Osteocyte (in vitro differentiated cells): ENCODE measurements around the gene HOXD1. TPM values are rescaled to one million over a fixed set of nuclear protein-coding genes. Genes with fewer than 3 reads are reported as not detected.

ENCODE experiments used
- DNase-seq: peaks from one replicate; pipeline ENCODE4 v3.0.0; 2021; ENCODE audit warnings: mixed read lengths; ENCODE audit not compliant: unreplicated experiment; ENCODE audit errors: extremely low spot score
- H3K27ac Mint-ChIP-seq: one replicate; pipeline ENCODE4 v1.8.0; 2021; ENCODE audit warnings: mild to moderate bottlenecking, mixed read lengths; ENCODE audit not compliant: unreplicated experiment
- H3K27me3 Mint-ChIP-seq: one replicate; pipeline ENCODE4 v1.8.0; 2021; ENCODE audit warnings: mixed read lengths; ENCODE audit not compliant: unreplicated experiment
- H3K36me3 Mint-ChIP-seq: one replicate; pipeline ENCODE4 v1.8.0; 2021; ENCODE audit warnings: mixed read lengths; ENCODE audit not compliant: unreplicated experiment
- H3K4me1 Mint-ChIP-seq: one replicate; pipeline ENCODE4 v1.8.0; 2021; ENCODE audit warnings: mixed read lengths; ENCODE audit not compliant: unreplicated experiment
- H3K4me3 Mint-ChIP-seq: one replicate; pipeline ENCODE4 v1.8.0; 2021; ENCODE audit warnings: mild to moderate bottlenecking, moderate library complexity, mixed read lengths; ENCODE audit not compliant: unreplicated experiment
- H3K9me3 Mint-ChIP-seq: one replicate; pipeline ENCODE4 v1.8.0; 2021; ENCODE audit warnings: mixed read lengths; ENCODE audit not compliant: unreplicated experiment
- CTCF ChIP-seq: fragments of 200-600 bp; sonication (generic); IDR thresholded peaks from 2 replicates; pipeline ENCODE4 v1.5.0; 2021; ENCODE audit warnings: antibody characterized with exemption, mild to moderate bottlenecking, moderate library complexity
- total RNA-seq: library from RNA; stranded (reverse); gene quantifications from 2 replicates; pipeline ENCODE4 v1.2.1, GENCODE V29; 2021

HOXD1 gene
- total RNA-seq, 1 donor from 2014 or later: not detected

DNA sequence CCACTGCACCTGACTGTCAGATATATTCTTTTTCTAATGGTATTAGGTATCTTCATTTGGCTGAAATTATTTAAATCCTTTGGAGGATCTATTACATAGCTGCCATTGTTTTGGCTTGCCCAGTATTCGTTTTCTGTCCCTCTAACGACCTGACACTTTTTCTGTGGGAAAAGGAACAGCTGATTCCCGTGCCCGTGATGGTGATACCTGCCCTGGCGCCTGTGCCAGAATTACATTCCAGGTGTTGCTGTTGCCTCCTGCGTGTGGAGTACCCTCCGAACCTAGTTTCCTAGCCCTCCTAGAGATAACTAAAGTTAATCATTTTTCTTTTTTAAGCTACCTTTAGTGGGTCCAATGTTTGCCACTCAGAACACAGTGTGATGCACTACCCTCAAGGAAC lies 14.0 kb downstream of the HOXD1 start:
- Mint-ChIP-seq H3K4me1 (no peaks in the 10 kb centered on the region), H3K36me3 (no peaks in the 10 kb centered on the region), H3K9me3 (no peaks in the 10 kb centered on the region), H3K4me3 (no peak overlapping the region), H3K27ac (no peak overlapping the region), H3K27me3 (peaks cover 13% of the 10 kb centered on the region)
- DNase-seq: no peak
- TF ChIP-seq CTCF: no peak

GRCh38 chr2:176205126-176205525 lies 16.7 kb downstream of the HOXD1 start:
- Mint-ChIP-seq H3K4me3 (no peak overlapping the region), H3K36me3 (no peaks in the 10 kb centered on the region), H3K27me3 (peaks cover 13% of the 10 kb centered on the region), H3K4me1 (no peaks in the 10 kb centered on the region), H3K9me3 (no peaks in the 10 kb centered on the region), H3K27ac (no peak overlapping the region)
- no peak for TF ChIP-seq CTCF
- no peak for DNase-seq

DNA sequence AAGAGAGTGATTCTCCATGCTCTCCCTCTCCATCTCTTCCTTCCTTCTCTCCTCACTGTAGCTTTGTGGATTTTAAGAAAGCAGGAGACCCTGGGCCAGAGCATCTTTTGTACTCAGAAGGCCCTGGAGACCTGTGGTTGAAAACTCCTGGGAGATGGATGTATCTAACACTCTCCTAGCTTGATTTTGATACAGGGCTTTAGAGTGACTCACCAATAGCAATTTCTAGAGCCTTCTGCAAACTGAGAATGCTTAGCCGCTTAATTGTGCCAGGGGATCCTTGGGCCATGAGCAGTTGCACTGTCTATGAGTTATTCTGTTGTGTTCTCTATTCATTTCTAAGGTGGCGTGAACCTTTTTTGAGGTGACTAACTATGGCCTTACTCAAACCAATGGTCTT lies 17.7 kb downstream of the HOXD1 start:
- TF ChIP-seq CTCF: no peak
- Mint-ChIP-seq H3K9me3 (no peaks in the 10 kb centered on the region), H3K4me3 (no peak overlapping the region), H3K36me3 (no peaks in the 10 kb centered on the region), H3K4me1 (no peaks in the 10 kb centered on the region), H3K27ac (no peak overlapping the region), H3K27me3 (peaks cover 11% of the 10 kb centered on the region)
- no peak for DNase-seq

DNA sequence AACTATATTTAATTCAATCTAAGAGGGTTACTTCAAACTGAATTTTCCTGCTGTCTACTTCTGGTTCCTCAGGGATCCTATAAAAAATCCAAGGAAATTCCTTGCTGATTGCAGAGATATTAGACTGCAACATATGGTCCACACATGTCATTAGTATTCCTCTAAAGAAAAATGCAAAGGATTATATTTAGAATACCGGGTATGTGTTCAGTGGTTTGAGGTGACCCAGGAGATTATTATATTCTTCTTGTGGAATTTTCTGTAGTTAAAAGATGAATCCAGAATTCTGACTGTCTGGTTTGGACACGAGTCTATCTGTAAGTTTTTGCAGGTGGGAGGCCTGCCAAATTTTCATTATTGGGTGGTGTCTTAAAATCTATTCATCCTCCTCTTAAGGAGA lies 18.2 kb downstream of the HOXD1 start:
- Mint-ChIP-seq H3K9me3 (no peaks in the 10 kb centered on the region), H3K27me3 (peaks cover 12% of the 10 kb centered on the region)
- no peak for DNase-seq

GRCh38 chr2:176211110-176211509 lies 22.6 kb downstream of the HOXD1 start:
- Mint-ChIP-seq H3K4me3 (no peak overlapping the region), H3K9me3 (no peaks in the 10 kb centered on the region), H3K36me3 (no peaks in the 10 kb centered on the region), H3K27ac (no peak overlapping the region), H3K27me3 (peaks cover 12% of the 10 kb centered on the region), H3K4me1 (no peaks in the 10 kb centered on the region)
- no peak for TF ChIP-seq CTCF
- no peak for DNase-seq

More for the DNA sequence above, 18.2 kb downstream of the HOXD1 start:
- H3K27ac Mint-ChIP-seq: no peak overlapping the region
- TF ChIP-seq CTCF: no peak
- no peak overlapping the region for H3K4me3 Mint-ChIP-seq
- no peaks in the 10 kb centered on the region for H3K4me1 Mint-ChIP-seq
- H3K36me3 Mint-ChIP-seq: no peaks in the 10 kb centered on the region
